Hippocampal formation (tissue), 2 donors: ENCODE data around the gene KISS1.

ENCODE experiments used
- DNase-seq, 2 donors: peaks; one replicate each; lab custom pipeline; 2025; lab: John Stamatoyannopoulos, UW

KISS1 gene

DNA sequence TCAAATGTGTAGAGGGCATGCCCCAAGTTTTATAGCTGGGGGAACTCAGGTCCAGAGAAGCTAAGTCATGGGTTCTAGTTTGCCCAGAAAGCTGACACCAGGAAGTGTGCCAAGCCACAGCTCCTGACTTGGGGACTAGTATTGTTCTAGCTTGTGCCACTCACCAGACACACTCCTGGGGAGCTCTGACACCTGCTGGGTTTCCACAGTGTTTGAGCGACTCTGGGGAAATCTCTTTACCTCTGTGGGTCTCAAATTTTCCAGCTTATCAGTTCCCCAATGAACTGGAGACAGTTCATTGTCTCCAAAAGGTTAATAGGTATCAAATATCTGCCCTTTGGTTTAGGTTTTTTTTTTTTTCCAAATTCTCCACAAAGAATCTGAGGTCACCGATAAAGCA, 4.2 kb downstream of the KISS1 start:
- no peak for DNase-seq

DNA sequence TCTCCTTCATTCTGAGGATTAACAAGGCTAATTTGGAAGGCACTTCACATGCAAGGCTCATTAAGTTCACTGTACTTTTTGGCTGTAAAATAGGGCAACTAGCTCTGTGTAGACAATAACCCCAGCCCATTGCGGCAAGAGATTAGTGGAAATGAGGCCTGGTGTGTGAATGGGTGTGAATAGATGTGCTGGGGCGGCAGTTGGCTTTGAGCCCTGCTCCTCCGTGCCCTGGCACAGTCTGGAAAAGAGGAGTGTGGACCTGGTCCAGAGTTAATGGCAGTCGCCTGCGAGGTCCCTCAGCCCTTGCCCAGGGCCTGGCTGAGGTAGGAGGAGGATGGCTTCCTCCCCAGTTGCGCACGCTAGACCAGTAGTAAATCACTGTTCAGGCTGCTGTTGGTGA, 4.8 kb downstream of the KISS1 start:
- peak in 1 of 2 donors; percentile 42 for DNase-seq

DNA sequence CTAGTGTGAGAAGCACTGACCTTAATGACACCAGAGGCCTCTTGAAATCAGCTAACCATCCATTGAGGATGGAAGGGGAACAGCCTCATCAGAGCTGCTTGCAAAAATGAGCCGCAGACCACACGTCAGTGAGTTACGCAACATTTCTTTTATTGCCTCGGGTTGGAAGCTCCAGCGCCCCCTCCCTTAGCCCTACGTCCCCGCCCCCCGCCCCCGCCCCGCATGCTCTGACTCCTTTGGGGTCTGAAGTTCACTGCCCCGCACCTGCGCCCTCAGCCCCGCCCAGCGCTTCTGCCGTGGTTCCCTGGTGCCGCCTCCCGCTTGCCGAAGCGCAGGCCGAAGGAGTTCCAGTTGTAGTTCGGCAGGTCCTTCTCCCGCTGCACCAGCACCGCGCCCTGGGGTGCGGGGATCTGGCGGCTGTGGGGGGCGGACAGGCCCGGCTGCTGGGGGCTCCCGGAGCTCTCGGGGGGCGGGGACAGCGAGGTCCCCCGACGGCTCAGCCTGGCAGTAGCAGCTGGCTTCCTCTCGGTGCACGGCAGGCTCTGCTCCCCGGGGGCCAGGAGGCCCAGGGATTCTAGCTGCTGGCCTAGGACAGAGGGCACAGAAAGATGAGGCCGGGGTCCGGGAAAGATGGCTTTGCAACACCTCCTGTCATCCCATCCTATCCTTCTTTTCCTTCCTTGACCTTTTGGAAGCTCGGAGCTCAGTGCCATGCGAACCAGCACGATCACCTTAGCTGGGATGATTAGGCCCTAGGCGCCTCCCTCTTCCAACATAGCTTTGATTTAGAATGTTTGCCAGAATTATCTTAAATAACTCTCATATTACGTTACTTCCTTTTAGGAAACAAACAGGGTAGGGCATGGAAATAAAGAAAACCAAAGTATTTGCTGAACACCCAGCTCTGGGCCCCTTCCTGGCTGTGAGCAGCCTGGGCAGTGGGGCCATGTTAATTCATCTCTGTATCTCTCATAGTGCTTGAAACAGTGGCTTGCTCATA, 5.8 kb downstream of the KISS1 start:
- no peak for DNase-seq

DNA sequence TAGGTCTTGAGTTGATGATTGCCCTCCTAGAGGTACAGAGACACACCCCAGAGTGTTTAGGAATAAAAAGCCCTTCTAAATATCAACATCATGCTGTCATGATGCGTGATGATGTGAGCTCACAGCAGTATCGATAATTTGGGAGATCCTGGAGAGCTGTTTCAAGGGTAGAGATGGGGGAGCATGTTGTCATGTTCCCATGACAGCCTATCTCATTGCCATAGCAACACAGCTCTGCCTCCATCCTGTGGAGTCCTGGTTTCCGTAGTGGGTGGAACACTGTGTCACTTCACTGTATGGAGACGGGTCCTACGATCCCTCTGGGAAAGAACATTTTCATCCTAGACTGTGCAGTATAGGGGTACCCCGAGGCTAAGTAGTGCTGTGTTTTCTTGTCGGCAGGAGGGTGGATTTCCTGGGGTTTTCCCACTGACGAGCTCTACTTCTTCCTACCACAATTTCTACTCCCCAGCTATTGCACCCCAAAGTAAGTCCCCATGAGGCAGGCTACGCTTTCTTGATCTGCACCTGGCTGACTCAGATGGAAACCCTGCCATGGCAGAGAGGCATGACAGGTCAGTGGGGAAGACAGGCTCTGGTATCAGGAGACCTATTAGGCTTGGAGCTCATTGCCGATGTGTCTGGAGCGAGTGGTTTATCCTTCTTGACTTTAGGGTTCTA, 7.2 kb downstream of the KISS1 start:
- DNase-seq: peak in 1 of 2 donors; percentile 3

DNA sequence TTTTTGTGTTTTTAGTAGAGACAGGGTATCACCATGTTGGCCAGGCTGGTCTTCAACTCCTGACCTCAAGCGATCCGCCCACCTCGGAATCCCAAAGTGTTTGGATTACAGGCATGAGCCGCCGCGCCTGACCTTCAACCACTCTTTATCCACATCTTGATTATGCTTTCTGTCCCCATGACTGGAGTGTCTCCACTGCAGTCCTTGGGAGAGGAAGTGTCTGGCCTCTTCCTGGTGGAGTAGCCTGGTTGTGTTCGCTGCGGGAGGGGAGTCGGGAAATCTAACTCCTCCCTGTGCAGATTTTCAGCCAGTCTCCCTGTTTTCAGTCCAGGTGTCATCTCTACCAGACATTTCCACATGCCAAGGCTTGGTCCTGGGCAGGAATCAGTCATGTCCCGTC, 9.7 kb downstream of the KISS1 start:
- DNase-seq: no peak

DNA sequence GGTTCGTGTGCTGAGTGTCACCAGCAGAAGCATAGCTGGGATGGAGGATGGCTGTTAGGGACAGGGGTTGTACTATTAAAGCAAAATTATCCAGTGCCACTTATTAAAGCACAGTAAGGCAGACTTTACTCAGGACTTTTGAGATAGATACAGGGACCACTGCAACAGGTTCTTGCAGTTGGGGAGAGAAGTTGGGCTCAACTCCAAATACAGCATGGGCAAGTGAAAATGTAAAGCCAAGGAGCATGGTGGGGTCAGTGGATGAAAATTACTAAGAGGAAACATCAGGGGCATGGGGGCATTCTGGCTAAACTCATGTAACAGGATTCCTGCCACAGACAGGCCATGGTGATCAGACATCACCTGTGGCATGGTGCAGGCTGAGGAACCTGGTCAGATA, 15.2 kb downstream of the KISS1 start:
- DNase-seq: no peak

DNA sequence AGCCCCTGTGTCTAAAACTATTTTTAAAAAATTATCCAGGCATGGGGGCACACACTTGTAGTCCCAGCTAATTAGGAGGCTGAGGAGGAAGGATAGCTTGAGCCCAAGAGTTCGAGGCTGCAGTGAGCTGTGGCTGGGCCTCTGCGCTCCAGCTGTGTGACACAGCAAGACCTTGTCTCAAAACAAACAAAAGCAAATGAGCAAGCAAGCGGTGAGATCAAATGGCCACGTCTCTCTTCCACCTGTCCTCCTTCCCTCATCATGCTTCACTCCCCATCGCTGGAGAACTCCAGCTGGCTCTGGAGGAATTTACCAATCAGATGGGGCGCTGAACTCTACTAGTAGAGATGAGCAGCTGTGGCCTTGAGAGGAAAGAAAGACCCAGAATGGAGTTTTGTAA, 16.2 kb downstream of the KISS1 start:
- no peak for DNase-seq

DNA sequence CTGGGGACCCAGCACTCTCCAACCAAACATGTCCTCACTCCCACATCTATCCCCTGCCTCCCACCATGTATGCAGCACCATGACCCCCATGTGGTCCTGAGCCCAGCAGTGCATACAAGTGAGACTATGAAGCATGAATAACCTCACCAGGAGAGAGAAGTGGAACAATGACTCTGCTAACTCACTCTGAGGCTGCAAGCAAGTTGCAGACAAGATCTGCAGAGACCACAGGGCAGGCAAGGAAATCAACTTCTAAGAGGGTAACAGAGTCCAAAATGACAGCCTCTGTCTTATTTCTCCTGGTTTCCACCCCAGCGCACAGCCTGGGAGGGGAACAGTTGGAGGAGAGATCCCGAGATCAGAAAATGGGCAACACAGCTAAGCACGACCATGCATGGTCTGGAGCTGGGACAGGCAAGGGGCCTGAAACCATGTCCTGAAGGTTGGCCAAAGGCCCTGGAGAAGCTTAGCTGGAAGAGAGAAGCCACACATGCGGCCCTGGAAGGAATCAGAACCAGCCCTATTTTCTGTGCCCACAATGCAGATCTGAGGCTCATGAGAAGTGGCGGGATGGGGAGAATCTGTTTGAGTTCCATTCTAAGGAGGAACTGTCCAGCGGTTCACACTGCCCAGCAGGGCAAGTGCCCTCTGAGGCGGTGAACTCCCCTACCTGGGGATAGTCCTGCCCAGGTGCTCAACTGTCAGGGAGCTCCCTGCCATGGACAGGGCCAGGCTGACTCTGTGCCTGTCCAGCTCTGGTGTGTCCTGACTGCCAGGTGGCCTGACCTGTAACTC, 17.6 kb downstream of the KISS1 start:
- DNase-seq: no peak

DNA sequence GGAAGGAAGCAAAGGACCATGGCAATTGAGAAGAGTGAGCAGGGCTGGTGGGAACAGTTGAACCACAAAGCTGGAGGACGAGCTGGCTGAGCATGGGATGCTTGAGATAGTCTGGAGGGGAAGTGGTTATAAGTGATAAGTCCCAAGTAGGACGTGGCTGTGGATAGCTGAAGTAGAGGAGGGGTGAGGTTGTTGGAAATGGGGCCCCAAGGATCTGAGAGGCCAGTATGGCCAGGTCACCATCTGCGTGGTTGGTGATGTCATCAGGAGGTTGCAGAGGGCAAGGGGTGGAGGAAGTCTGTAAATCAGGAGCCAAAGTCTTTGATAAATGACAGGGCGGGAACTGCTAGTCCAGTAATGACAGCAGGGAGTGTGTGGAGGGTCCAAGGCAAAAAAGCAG, 19.2 kb downstream of the KISS1 start:
- DNase-seq: no peak

DNA sequence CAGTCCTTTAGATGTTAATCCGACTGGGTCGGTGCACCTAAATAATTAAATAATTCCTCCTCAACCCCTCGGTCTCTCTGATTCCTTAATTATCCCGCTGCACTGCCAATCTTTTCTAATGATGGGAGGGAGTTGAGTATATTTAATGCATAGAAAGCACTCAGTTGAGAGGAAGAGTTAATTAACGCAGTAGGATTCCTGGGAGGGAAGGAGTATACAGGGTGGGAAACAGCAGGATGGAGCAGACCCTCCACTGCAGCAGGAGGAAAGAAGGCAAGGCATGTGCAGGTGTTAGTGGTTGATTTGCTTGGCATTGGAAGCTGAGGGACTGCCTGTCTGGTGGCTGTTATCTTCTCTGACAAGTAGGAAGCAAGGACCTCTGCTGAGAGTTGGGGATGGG, 20.2 kb downstream of the KISS1 start:
- no peak for DNase-seq

DNA sequence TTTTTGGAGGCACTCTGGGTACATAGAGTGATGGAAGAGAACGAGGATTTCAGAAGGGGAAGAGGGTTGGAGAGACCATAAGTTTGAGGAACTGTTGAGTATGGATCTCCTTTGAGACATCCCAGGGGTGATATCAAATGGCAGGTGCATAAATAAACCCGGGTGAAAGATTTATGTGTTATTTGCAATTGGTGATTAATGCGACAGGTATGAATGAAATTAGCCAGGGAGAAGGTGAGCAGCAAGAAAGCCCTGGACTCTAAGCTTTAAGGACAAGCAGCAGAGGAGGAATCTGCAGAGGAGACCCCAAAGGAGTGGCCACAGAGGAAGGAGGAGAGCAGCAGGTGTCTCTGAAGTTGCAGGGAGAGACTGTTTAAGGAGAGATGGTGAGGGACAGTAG, 21.3 kb downstream of the KISS1 start:
- no peak for DNase-seq

DNA sequence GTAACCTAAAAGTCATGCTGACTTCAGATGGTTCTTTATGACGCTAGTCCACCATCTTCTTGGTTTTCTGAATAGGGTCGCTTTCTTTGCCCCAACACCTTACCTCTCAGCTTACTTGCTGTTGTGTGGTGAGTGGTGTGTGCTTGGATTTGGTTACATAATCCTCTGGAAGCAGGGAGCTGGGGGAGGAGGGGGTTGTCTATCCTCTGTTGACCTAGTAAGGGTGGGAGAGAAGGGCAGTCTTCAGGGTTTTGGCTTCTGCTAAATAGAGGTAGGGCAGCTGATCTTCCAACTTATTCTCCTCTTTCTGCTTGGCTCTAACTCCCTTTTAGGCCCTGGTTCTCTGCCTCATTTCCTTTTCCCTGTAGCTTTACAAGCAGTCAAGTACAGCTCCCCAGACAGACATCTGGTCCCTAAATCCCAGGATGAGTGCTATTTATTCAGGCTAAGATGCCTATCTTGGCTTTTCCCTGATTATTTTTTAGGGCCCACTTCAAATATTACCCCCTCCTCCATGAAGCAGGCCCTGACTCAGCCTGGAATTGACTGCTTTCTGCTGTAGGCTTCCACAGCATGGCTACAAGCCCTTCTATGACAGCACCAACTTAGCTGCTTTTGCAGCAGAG, 23.8 kb downstream of the KISS1 start:
- DNase-seq: no peak

DNA sequence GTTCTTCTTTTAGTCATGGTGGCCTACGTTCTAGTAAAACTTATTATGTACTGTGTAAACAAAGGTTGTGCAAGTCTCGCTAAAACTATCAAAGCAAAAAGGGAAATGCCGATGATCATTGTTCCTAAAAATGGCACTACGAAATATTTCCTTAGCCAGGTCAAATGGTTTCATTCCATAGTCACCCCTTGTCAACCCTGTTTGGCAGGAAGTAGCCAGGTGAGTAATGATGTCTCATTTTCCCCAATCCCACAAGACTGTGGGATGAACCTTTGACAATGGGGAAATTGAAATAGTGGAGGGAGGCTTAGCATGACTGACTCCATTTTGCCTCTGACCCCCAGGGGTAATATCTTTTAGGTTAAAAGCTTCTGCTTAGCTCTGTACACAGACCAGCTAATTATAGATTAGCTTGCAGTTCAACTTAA, 24.5 kb downstream of the KISS1 start:
- DNase-seq: no peak

DNA sequence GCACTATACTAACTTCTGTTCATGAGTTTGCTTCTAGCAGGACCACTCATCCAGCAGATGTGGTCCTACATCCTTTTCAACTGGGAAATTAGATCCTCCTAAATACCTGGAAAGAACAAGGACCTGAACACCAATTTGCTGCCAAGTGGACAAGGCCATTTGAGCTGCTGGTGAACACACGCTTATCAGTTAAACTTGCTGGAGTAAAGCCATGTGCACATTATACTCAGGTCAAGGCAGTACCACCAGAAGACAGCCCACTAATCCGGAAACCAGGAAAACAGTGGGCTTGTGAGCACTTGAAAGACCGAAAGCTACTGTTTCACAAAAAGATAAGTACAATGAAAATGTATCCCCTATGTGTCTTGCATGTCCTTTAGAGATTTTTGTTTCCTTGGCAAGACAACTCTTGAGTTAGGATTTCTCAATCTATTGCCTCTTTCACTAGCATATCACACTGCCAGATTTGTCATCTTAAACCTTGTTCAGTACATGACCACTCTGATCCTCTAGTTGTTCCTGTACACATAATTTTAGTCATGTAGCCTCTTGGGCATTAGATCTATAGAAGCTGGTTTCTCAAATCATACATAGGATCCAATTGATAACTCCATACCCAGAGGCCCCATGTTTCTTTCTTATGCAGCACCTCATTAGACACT, 25.7 kb downstream of the KISS1 start:
- no peak for DNase-seq

DNA sequence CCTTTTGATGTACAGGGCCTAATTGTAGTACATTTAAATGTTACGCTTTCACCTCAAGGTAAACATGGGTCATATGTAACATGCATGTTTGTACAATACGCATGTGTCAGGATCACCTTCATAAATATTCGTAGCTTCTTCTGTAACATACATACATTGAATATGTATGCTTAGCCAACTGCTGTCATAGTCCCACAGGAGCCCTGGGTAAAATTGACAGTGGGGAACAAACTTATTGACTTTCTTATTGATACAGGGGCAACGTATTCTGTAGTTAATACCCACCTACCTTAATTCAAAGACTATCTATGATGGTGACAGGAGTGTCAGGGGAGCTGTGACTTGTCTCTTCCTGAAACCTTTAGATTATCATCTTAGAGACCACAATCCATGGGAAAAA, 26.4 kb downstream of the KISS1 start:
- DNase-seq: no peak

DNA sequence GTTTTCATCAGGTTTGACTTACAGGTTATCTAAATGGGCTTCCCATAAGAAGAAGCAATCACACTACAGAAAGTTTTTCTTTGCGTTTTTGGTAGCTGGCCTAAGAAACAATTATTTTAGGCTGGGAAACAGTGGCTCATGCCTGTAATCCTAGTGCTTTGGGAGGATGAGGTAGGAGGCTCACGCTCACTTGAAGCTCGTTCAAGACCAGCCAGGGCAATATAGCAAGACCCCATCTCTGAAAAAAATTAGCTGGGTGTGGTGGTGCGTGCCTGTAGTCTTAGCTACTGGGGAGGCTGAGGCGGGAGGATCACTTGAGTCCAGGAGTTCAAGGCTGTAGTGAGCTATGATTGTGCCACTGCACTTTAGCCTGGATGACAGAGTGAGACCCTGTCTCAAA, 28.6 kb downstream of the KISS1 start:
- DNase-seq: no peak

DNA sequence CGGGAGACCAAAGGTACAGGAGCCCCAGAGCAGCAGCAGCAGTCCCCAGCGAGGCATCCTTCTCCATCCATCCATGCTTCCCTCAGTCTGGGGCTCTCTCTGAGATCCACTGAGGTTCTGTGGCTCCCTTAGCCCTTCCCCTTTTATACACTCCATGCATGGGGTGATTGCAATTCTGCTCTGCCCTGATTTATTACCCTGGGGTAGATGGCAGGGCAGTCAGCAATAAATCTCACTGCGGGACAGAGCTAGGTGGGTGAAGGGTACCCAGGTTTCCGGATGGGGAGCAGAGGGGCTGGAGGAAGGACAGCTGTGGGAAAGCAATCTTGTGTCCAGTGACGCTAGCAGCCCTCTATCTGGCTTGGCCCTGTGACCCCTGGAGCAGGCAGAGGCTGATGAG, 30.1 kb downstream of the KISS1 start, which contains the start of gene REN:
TSS of gene REN (minus strand) at position 119 of the 400 bp plus-strand sequence. CDS start at position 75, 44 bp downstream.
- DNase-seq: no peak

DNA sequence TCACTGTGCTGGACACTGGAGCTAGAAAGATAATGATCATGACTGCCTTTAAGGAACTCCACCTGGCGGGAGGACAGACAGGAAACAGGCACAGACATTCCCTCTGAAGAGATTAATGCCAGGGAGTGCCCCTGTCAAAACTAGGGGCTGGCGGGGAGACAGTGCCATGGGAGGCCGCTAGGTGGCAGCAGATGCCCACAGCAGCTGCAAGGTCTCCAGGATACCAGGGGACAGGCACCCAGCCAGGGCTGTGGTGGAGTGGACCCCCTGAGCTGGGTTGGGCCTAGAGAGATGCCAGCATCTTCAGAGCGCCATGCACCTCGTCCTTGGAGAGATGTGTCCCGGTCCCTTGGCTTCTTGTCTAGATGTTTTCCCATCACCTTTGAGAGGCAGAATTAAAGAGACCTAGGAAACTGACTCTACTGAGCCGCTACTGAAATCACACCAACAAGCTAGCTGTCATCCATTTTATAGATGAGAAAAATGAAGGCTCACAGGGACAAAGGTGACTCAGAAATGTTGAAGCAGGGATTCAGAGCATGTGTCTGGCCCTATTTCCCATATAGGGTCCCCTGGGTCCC, 33.7 kb downstream of the KISS1 start:
- DNase-seq: peak; percentile 45 to 64

DNA sequence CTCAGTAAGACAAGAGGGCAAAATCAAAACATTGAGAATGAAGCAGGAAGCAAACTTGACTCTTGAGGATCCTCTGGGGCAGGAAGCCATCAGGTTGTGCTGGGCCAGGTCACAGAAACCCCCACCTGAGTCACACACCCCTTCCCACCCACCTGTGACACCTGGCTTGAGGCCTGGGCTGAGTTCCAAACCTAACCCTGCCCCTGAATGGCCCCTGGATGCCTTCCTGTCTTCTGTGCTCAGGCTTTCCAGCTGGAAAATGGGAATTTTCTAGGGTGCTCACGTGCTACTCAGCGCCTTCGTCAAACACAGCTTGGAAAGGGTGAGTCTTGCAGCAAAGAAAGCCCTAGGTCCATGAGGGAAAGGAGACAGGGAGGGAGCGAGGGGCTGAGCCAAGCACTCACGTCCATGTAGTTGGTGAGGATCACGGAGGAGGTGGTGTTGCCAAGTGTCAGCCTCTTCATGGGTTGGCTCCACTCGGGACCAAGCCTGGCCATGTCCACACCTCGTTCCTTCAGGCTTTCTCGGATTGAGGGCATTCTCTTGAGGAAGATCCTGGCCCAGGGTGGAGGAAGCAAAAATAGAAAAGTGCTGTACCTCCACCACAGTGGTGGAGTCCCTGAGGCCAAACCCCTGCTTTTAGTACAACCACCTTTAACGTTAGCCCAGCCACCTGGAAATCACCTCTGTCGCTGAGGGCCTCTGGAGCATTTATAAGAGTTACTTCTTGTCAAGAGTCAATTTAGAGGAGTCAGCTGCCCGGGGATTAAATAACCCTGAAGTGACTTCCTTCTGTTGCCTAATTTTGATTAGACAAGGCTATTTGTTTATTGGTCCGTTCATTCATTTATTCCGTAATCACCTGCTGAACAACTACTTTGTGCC, 34.4 kb downstream of the KISS1 start:
- DNase-seq: no peak

DNA sequence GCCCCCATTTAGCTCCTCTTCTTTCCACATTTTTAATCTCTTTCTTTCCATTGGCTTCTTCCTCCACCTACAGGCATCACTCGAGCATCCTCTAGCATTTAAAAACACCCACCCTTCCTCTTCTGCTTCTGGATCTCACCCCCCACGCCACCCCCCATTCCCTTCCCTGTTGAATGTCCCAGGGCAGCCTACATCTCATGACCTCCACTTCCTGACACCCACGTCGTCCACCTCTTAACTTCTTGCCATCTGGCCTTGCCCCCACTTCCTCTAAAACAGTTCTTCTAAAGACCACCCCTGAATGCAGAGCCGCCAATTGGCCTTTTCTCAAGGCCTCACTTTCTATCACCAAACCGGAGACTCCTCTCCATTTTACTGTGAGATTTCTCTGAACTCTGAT, 38.3 kb downstream of the KISS1 start:
- no peak for DNase-seq
